GM10248 (cell line): Measurements from ENCODE around the gene GFRA1.
"Not testable (repeated sequence)": the region's sequence is repeated elsewhere in the genome, so short reads cannot be mapped to it uniquely, and the experiment has no call there.

ENCODE experiments used
- CTCF ChIA-PET: fragments of 300-600 bp; sonication (Branson Sonifier 250); formaldehyde crosslinking; extraction: SDS; loops from one replicate; lab custom pipeline; 2021; ENCODE audit warnings: antibody characterized with exemption; lab: Yijun Ruan, JAX
- POLR2A ChIA-PET: fragments of 350-650 bp; sonication (Branson Sonifier 250); formaldehyde crosslinking; extraction: SDS; loops from one replicate; lab custom pipeline; 2020; ENCODE audit warnings: antibody characterized with exemption; lab: Yijun Ruan, JAX
- DNase-seq: peaks from one replicate; pipeline ENCODE4 v3.0.0; 2012; ENCODE audit errors: extremely low spot score
- TF ChIP-seq, protein P1 (sequence below): IDR thresholded peaks from 2 replicates; pipeline ENCODE4 v1.5.1; 2012; ENCODE audit warnings: mild to moderate bottlenecking, low read depth; ENCODE audit errors: extremely low read depth, missing control alignments, control extremely low read depth

Gene GFRA1

GRCh38 chr10:116043861-116044260, 229.1 kb downstream of the GFRA1 start:
- ChIA-PET POLR2A (no interaction called here), CTCF (no interaction called here)
- TF ChIP-seq, protein P1, sequence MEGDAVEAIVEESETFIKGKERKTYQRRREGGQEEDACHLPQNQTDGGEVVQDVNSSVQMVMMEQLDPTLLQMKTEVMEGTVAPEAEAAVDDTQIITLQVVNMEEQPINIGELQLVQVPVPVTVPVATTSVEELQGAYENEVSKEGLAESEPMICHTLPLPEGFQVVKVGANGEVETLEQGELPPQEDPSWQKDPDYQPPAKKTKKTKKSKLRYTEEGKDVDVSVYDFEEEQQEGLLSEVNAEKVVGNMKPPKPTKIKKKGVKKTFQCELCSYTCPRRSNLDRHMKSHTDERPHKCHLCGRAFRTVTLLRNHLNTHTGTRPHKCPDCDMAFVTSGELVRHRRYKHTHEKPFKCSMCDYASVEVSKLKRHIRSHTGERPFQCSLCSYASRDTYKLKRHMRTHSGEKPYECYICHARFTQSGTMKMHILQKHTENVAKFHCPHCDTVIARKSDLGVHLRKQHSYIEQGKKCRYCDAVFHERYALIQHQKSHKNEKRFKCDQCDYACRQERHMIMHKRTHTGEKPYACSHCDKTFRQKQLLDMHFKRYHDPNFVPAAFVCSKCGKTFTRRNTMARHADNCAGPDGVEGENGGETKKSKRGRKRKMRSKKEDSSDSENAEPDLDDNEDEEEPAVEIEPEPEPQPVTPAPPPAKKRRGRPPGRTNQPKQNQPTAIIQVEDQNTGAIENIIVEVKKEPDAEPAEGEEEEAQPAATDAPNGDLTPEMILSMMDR: no peak
- no peak for DNase-seq

GRCh38 chr10:116043304-116043703, 229.7 kb downstream of the GFRA1 start:
- TF ChIP-seq, protein P1: no peak
- ChIA-PET POLR2A (no interaction called here), CTCF (no interaction called here)
- no peak for DNase-seq

- ChIA-PET POLR2A (no interaction called here), CTCF (interaction anchor here (0.9 kb wide), 1 partner anchor 12 kb away, joined by 3 read pairs; no protein-coding TSS in a partner anchor)
- TF ChIP-seq, protein P1: no peak
- no peak for DNase-seq
These were observed 231.1 kb downstream of the GFRA1 start for GRCh38 chr10:116041948-116042347.

- TF ChIP-seq, protein P1: no peak
- no peak for DNase-seq
- ChIA-PET POLR2A (no interaction called here), CTCF (interaction anchor here (1.5 kb wide), 1 partner anchor 15 kb away, joined by 4 read pairs; no protein-coding TSS in a partner anchor)
These were observed 233.4 kb downstream of the GFRA1 start for GRCh38 chr10:116039612-116040011.

DNA sequence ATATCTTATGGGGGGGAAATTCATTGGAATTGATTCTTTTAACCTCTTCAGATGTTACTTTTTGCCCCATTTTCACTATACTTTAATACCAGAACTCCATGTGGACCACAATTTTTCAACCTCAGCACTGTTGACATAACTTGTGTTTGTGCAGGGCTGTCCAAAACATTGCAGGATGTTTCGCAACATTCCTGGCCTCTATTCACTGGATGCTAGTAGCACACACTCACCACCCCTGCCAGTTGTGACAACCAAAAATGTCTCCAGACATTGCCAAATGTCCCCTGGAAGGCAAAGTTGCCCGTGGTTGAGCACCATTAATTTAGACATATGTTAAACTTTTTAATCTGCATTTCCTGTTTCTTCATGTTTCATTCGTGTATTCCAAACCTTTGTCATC, 234.7 kb downstream of the GFRA1 start:
- TF ChIP-seq, protein P1: no peak
- POLR2A ChIA-PET: no interaction called here
- no peak for DNase-seq
- CTCF ChIA-PET: no interaction called here

DNA sequence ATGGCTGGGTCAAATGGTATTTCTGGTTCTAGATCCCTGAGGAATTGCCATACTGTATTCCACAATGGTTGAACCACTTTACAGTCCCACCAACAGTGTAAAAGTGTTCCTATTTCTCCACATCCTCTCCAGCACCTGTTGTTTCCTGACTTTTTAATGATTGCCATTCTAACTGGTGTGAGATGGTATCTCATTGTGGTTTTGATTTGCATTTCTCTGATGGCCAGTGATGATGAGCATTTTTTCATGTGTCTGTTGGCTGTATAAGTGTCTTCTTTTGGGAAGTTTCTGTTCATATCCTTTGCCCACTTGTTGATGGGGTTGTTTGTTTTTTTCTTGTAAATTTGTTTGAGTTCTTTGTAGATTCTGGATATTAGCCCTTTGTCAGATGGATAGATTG, 237.6 kb downstream of the GFRA1 start:
- DNase-seq, POLR2A ChIA-PET, CTCF ChIA-PET: not testable (repeated sequence)

DNA sequence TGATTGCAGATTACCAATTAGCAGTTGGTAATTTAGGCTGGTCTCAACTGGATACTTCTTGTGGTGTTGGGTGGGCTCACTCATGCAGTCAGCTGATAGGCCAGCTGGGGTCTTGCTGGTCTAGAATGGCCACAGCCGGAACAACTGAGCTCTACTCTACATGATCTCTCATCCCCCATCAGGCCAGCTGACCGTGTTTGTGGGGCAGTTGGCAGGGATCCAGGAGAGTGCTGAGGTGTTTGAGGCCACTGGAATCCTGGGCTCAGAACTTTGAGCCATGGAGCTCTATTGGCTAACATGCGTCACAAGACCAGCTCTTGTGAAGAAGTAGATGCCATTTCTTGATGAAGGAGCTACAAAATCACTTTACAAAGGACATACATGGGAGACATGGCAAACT, 242.4 kb downstream of the GFRA1 start:
- TF ChIP-seq, protein P1: no peak
- CTCF ChIA-PET: no interaction called here
- DNase-seq: no peak
- POLR2A ChIA-PET: no interaction called here
